ENCODE data around the gene ABCC6. TPM values are rescaled to one million over a fixed set of nuclear protein-coding genes. Genes with fewer than 3 reads are reported as not detected.

The ABCC6 gene
- polyA plus RNA-seq, 3 donors: 6.1 to 16.5 (median 14.7) TPM

GRCh38 chr16:16190546-16190945 lies 32.7 kb downstream of the ABCC6 start:
- WGBS (ENCODE audit: insufficient coverage): 100% methylated on average over 1 of the region's 5 CpGs
- H3K4me3 ChIP-seq (replicated peaks in 1 of 3; ENCODE audit: low read depth in 2 of 3, low read length in 3 of 3): no peak overlapping the region
- no peak overlapping the region for H3K27ac Mint-ChIP-seq

GRCh38 chr16:16189842-16190241 lies 33.5 kb downstream of the ABCC6 start:
- H3K4me3 ChIP-seq (replicated peaks in 1 of 3; ENCODE audit: low read depth in 2 of 3, low read length in 3 of 3): no peak overlapping the region
- H4K20me1 ChIP-seq (ENCODE audit: insufficient read depth, low read length): no peaks in the 10 kb centered on the region
- H3K27ac ChIP-seq (ENCODE audit: low read depth in 1 of 2, low read length in 2 of 2): no peak overlapping the region
- H3K4me3 Mint-ChIP-seq: no peak overlapping the region
- H3K27me3 Mint-ChIP-seq (ENCODE audit: low read depth in 3 of 3): peaks cover 0 to 2% (median 2%) of the 10 kb centered on the region in 3 donors
- no peak for DNase-seq
- intact Hi-C loops (cut with micrococcal nuclease): no loop called here
- peaks cover 14 to 48% of the 10 kb centered on the region in 2 donors for H3K36me3 ChIP-seq (replicated peaks in 1 of 2; ENCODE audit: control insufficient read depth in 1 of 2, insufficient read depth in 2 of 2, low read length in 2 of 2)
- no peaks in the 10 kb centered on the region for H3K9me3 Mint-ChIP-seq
- H3K9ac ChIP-seq (ENCODE audit: insufficient read depth, low read length, poor library complexity, severe bottlenecking): no peak overlapping the region
- peaks cover 6% of the 10 kb centered on the region for H3K4me1 Mint-ChIP-seq
- no peak for TF ChIP-seq CTCF (IDR thresholded peaks at IDR 0.05)
- H3K9me3 ChIP-seq (replicated peaks in 1 of 2; ENCODE audit: control insufficient read depth in 1 of 2, insufficient read depth in 1 of 2, low read length in 2 of 2): no peaks in the 10 kb centered on the region
- no peaks in the 10 kb centered on the region for H3K27me3 ChIP-seq (ENCODE audit: control insufficient read depth in 2 of 2, insufficient read depth in 2 of 2, low read length in 2 of 2)
- H2AFZ ChIP-seq (ENCODE audit: insufficient read depth, low read depth, low read length, poor library complexity, severe bottlenecking): no peak overlapping the region
- no peak overlapping the region for H3K4me2 ChIP-seq (replicated peaks; ENCODE audit: extremely low read depth, low read length, poor library complexity, severe bottlenecking)
- no peaks in the 10 kb centered on the region for H3K4me1 ChIP-seq (ENCODE audit: control insufficient read depth in 1 of 2, insufficient read depth in 2 of 2, low read length in 2 of 2)
- H3K79me2 ChIP-seq (ENCODE audit: insufficient read depth, low read length): no peaks in the 10 kb centered on the region
- peaks cover 37 to 45% of the 10 kb centered on the region in 2 donors for H3K36me3 Mint-ChIP-seq
- WGBS (ENCODE audit: insufficient coverage): 94% methylated on average over 5 of the region's 8 CpGs
- H3K27ac Mint-ChIP-seq: no peak overlapping the region

More at GRCh38 chr16:16190546-16190945, 32.7 kb downstream of the ABCC6 start:
- no peak for TF ChIP-seq CTCF (IDR thresholded peaks at IDR 0.05)
- Histone ChIP-seq H3K27me3 (ENCODE audit: control insufficient read depth in 2 of 2, insufficient read depth in 2 of 2, low read length in 2 of 2) (no peaks in the 10 kb centered on the region), H2AFZ (ENCODE audit: insufficient read depth, low read depth, low read length, poor library complexity, severe bottlenecking) (no peak overlapping the region), H3K79me2 (ENCODE audit: insufficient read depth, low read length) (no peaks in the 10 kb centered on the region), H3K27ac (ENCODE audit: low read depth in 1 of 2, low read length in 2 of 2) (no peak overlapping the region), H3K4me1 (ENCODE audit: control insufficient read depth in 1 of 2, insufficient read depth in 2 of 2, low read length in 2 of 2) (no peaks in the 10 kb centered on the region), H3K36me3 (replicated peaks in 1 of 2; ENCODE audit: control insufficient read depth in 1 of 2, insufficient read depth in 2 of 2, low read length in 2 of 2) (peaks cover 14 to 43% of the 10 kb centered on the region in 2 donors), H3K9ac (ENCODE audit: insufficient read depth, low read length, poor library complexity, severe bottlenecking) (no peak overlapping the region), H3K4me2 (replicated peaks; ENCODE audit: extremely low read depth, low read length, poor library complexity, severe bottlenecking) (no peak overlapping the region), H4K20me1 (ENCODE audit: insufficient read depth, low read length) (no peaks in the 10 kb centered on the region), H3K9me3 (replicated peaks in 1 of 2; ENCODE audit: control insufficient read depth in 1 of 2, insufficient read depth in 1 of 2, low read length in 2 of 2) (no peaks in the 10 kb centered on the region)
- Mint-ChIP-seq H3K9me3 (no peaks in the 10 kb centered on the region), H3K4me1 (peaks cover 8% of the 10 kb centered on the region), H3K27me3 (ENCODE audit: low read depth in 3 of 3) (peaks cover 0 to 2% (median 2%) of the 10 kb centered on the region in 3 donors), H3K4me3 (no peak overlapping the region), H3K36me3 (peaks cover 38 to 45% of the 10 kb centered on the region in 2 donors)
- intact Hi-C loops (cut with micrococcal nuclease): no loop called here
- DNase-seq: no peak

All from CD14-positive monocyte (primary cell).